H1 (cell line): Measurements from ENCODE around the gene CPXM2. TPM values are rescaled to one million over a fixed set of nuclear protein-coding genes. Genes with fewer than 3 reads are reported as not detected.

Experiments used
- CTCF ChIA-PET: fragments of 300-600 bp; sonication (Branson Sonifier 250); formaldehyde crosslinking; loops from one replicate; lab custom pipeline; 2021; ENCODE audit not compliant: partially characterized antibody; lab: Charles Lee
- POLR2A ChIA-PET: fragments of 300-600 bp; sonication (Branson Sonifier 250); formaldehyde crosslinking; loops from one replicate; lab custom pipeline; 2021; ENCODE audit warnings: inconsistent platforms; ENCODE audit not compliant: partially characterized antibody; lab: Charles Lee
- DNase-seq, 2 experiments: peaks; one replicate each; pipeline versions ENCODE4 v3.0.0 to v3.0.0-alpha.2; 2010 to 2022; ENCODE audit warnings: low spot score in 2 of 2, low read depth in 1 of 2, mixed read lengths in 1 of 2
- FAIRE-seq: peaks from 2 replicates; lab custom pipeline; 2011; peaks lifted over from hg19 to GRCh38; lab: Jason Lieb, UNC
- H2AFZ ChIP-seq: 2 replicates; pipeline ENCODE4 v1.8.1; 2012; ENCODE audit warnings: low read length, inconsistent platforms
- H2AK5ac ChIP-seq: 2 replicates; pipeline ENCODE4 v1.6.1; 2013; ENCODE audit warnings: low read depth, low read length
- H2BK120ac ChIP-seq: replicated peaks from 2 replicates; pipeline ENCODE3; 2013; ENCODE audit warnings: low read depth, low read length, inconsistent platforms
- H2BK12ac ChIP-seq: 2 replicates; pipeline ENCODE4 v1.6.1; 2013; ENCODE audit warnings: low read depth, low read length
- H2BK15ac ChIP-seq: 2 replicates; pipeline ENCODE4 v1.6.1; 2013; ENCODE audit warnings: low read length
- H2BK20ac ChIP-seq: 2 replicates; pipeline ENCODE4 v1.6.1; 2013; ENCODE audit warnings: low read length
- H2BK5ac ChIP-seq: 2 replicates; pipeline ENCODE4 v1.6.1; 2013; ENCODE audit warnings: low read depth, low read length
- H3K14ac ChIP-seq: 2 replicates; pipeline ENCODE4 v1.6.1; 2013; ENCODE audit warnings: inconsistent platforms; ENCODE audit not compliant: insufficient read length
- H3K18ac ChIP-seq: 2 replicates; pipeline ENCODE4 v1.6.1; 2013; ENCODE audit warnings: low read length; ENCODE audit errors: extremely low read depth
- H3K23ac ChIP-seq: 2 replicates; pipeline ENCODE4 v1.6.1; 2013; ENCODE audit warnings: inconsistent platforms; ENCODE audit not compliant: insufficient read length
- H3K23me2 ChIP-seq: 2 replicates; pipeline ENCODE4 v1.6.1; 2013; ENCODE audit warnings: low read depth, low read length
- H3K27ac ChIP-seq: 2 replicates; pipeline ENCODE4 v1.6.1; 2011; ENCODE audit warnings: low read depth, low read length, inconsistent platforms
- H3K27me3 ChIP-seq, 4 experiments: replicated peaks in 1 of 4; 1 replicate in 1 of 4; 2 replicates in 3 of 4; pipeline versions ENCODE4 v1.6.1 to v1.8.1; 2011 to 2013; ENCODE audit warnings: low read length in 3 of 4, mild to moderate bottlenecking in 3 of 4, inconsistent platforms in 2 of 4, mixed read lengths in 2 of 4, moderate library complexity in 1 of 4; ENCODE audit not compliant: control insufficient read depth in 3 of 4, insufficient read depth in 3 of 4; ENCODE audit errors: extremely low read depth in 1 of 4
- H3K36me3 ChIP-seq, 4 experiments: 2 replicates each; pipeline versions ENCODE4 v1.6.1 to v1.8.1; 2011 to 2013; ENCODE audit warnings: mild to moderate bottlenecking in 4 of 4, low read length in 3 of 4, moderate library complexity in 2 of 4, control low read depth in 1 of 4, inconsistent platforms in 1 of 4; ENCODE audit not compliant: insufficient read depth in 4 of 4, control insufficient read depth in 2 of 4
- H3K4ac ChIP-seq: replicated peaks from 2 replicates; pipeline ENCODE3; 2013; ENCODE audit warnings: low read length, low read depth, mixed read lengths, inconsistent platforms; ENCODE audit not compliant: insufficient read length
- H3K4me1 ChIP-seq, 4 experiments: replicated peaks in 1 of 4; 1 replicate in 1 of 4; 2 replicates in 3 of 4; pipeline versions ENCODE4 v1.6.1 to v1.8.1; 2011 to 2013; ENCODE audit warnings: low read length in 3 of 4, inconsistent platforms in 2 of 4, mixed read lengths in 1 of 4; ENCODE audit not compliant: insufficient read depth in 4 of 4, control insufficient read depth in 3 of 4
- H3K4me2 ChIP-seq, 2 experiments: 2 replicates each; pipeline versions ENCODE4 v1.6.1 to v1.8.1; 2011 to 2013; ENCODE audit warnings: low read depth in 2 of 2, low read length in 2 of 2, control low read depth in 1 of 2, inconsistent platforms in 1 of 2, mild to moderate bottlenecking in 1 of 2; ENCODE audit not compliant: insufficient read depth in 1 of 2
- H3K4me3 ChIP-seq, 4 experiments: fragments of 200-600, 300-600 bp in 1 of 4; sonication (generic), shearing (Covaris generic), sonication (Bioruptor Twin) in 1 of 4; 2 replicates each; pipeline versions ENCODE4 v1.5.1 to v1.8.1; 2011 to 2016; ENCODE audit warnings: low read length in 4 of 4, low read depth in 3 of 4, control low read depth in 2 of 4, inconsistent platforms in 2 of 4, mild to moderate bottlenecking in 2 of 4, mixed read lengths in 1 of 4, moderate library complexity in 1 of 4; ENCODE audit not compliant: insufficient read depth in 2 of 4; ENCODE audit errors: extremely low read depth in 1 of 4
- H3K56ac ChIP-seq: replicated peaks from 2 replicates; pipeline ENCODE3; 2013; ENCODE audit warnings: low read depth, mild to moderate bottlenecking, mixed read lengths, low read length, inconsistent platforms; ENCODE audit not compliant: insufficient read length
- H3K79me1 ChIP-seq: 2 replicates; pipeline ENCODE4 v1.6.1; 2013; ENCODE audit warnings: low read depth, low read length, control low read depth
- H3K79me2 ChIP-seq, 2 experiments: 2 replicates each; pipeline versions ENCODE4 v1.6.1 to v1.8.1; 2012 to 2013; ENCODE audit warnings: low read length in 2 of 2, mild to moderate bottlenecking in 2 of 2, inconsistent platforms in 1 of 2; ENCODE audit not compliant: insufficient read depth in 2 of 2, control insufficient read depth in 1 of 2
- H3K9ac ChIP-seq, 4 experiments: replicated peaks in 1 of 4; 1 replicate in 1 of 4; 2 replicates in 3 of 4; pipeline versions ENCODE4 v1.6.1 to v1.8.1; 2011 to 2013; ENCODE audit warnings: low read depth in 3 of 4, low read length in 3 of 4, control low read depth in 2 of 4, mild to moderate bottlenecking in 2 of 4, moderate library complexity in 2 of 4, inconsistent platforms in 1 of 4; ENCODE audit errors: extremely low read depth in 1 of 4
- H3K9me3 ChIP-seq, 2 experiments: 2 replicates each; pipeline versions ENCODE4 v1.6.1 to v1.8.1; 2012 to 2013; ENCODE audit warnings: mild to moderate bottlenecking in 2 of 2, moderate library complexity in 2 of 2, control low read depth in 1 of 2, inconsistent platforms in 1 of 2, low read depth in 1 of 2, low read length in 1 of 2, mixed read lengths in 1 of 2; ENCODE audit not compliant: insufficient read depth in 2 of 2
- H4K20me1 ChIP-seq, 2 experiments: replicated peaks in 1 of 2; 2 replicates each; pipeline versions ENCODE3 to v1.8.1; 2011 to 2013; ENCODE audit warnings: inconsistent platforms in 2 of 2, low read length in 2 of 2, mild to moderate bottlenecking in 1 of 2; ENCODE audit not compliant: insufficient read depth in 2 of 2, control insufficient read depth in 1 of 2
- H4K5ac ChIP-seq: 2 replicates; pipeline ENCODE4 v1.6.1; 2013; ENCODE audit warnings: low read length, low read depth, mixed read lengths, inconsistent platforms; ENCODE audit not compliant: insufficient read length
- H4K8ac ChIP-seq: 2 replicates; pipeline ENCODE4 v1.8.0; 2013; ENCODE audit warnings: mild to moderate bottlenecking, moderate library complexity, low read length, inconsistent platforms; ENCODE audit not compliant: insufficient read depth; ENCODE audit errors: extremely low read depth
- H4K91ac ChIP-seq: replicated peaks from 2 replicates; pipeline ENCODE3; 2013; ENCODE audit warnings: low read length, mixed read lengths, inconsistent platforms; ENCODE audit not compliant: insufficient read length
- CHD1 ChIP-seq: IDR thresholded peaks from 2 replicates; pipeline ENCODE4 v1.6.1; 2012; ENCODE audit warnings: low read depth, low read length, improper control_type of control experiment
- EGR1 ChIP-seq: IDR thresholded peaks from 2 replicates; pipeline ENCODE4 v1.6.1; 2011; ENCODE audit warnings: low read depth, low read length, borderline replicate concordance
- GABPA ChIP-seq: IDR thresholded peaks from 2 replicates; pipeline ENCODE4 v1.6.1; 2011; ENCODE audit warnings: mild to moderate bottlenecking, low read length, moderate library complexity, borderline replicate concordance; ENCODE audit not compliant: insufficient read depth
- HDAC2 ChIP-seq, 2 experiments: fragments of 300-600 bp in 1 of 2; sonication (generic) in 1 of 2; IDR thresholded peaks; 2 replicates each; pipeline ENCODE4 v1.6.1; 2011 to 2012; ENCODE audit warnings: low read depth in 2 of 2, low read length in 2 of 2, mild to moderate bottlenecking in 2 of 2, moderate library complexity in 2 of 2, borderline replicate concordance in 1 of 2, inconsistent platforms in 1 of 2
- POU5F1 ChIP-seq: IDR thresholded peaks from 2 replicates; pipeline ENCODE4 v1.6.1; 2011; ENCODE audit warnings: low read depth, mild to moderate bottlenecking, low read length, moderate library complexity
- RXRA ChIP-seq: IDR thresholded peaks from 2 replicates; pipeline ENCODE4 v1.6.1; 2011; ENCODE audit warnings: low read depth, mild to moderate bottlenecking, low read length, moderate library complexity; ENCODE audit not compliant: insufficient read depth
- SIN3A ChIP-seq, 2 experiments: IDR thresholded peaks in 1 of 2; conservative IDR thresholded peaks in 1 of 2; 2 replicates each; pipeline ENCODE4 v1.6.1; 2011 to 2012; ENCODE audit warnings: low read length in 2 of 2, improper control_type of control experiment in 1 of 2, low read depth in 1 of 2, mild to moderate bottlenecking in 1 of 2
- SIX5 ChIP-seq: IDR thresholded peaks from 2 replicates; pipeline ENCODE4 v1.6.1; 2011; ENCODE audit warnings: mild to moderate bottlenecking, low read depth, low read length
- SP2 ChIP-seq: IDR thresholded peaks from 2 replicates; pipeline ENCODE4 v1.6.1; 2012; ENCODE audit warnings: mild to moderate bottlenecking, low read length, inconsistent platforms
- SP4 ChIP-seq: IDR thresholded peaks from 2 replicates; pipeline ENCODE4 v1.6.1; 2012; ENCODE audit warnings: low read length, inconsistent platforms
- ZNF274 ChIP-seq: IDR thresholded peaks from 2 replicates; pipeline ENCODE4 v1.7.0; 2012; ENCODE audit warnings: low read length, borderline replicate concordance; ENCODE audit errors: extremely low read depth
- WGBS, 2 experiments: shearing (Covaris generic) in 1 of 2; methylation state at CpG; one replicate each; pipeline versions ENCODE4 v1.1.6 to v1.1.7; 2013 to 2015; ENCODE audit warnings: low lambda C conversion rate in 2 of 2, mixed read lengths in 2 of 2, inconsistent platforms in 1 of 2, low coverage in 1 of 2, missing lambda C conversion rate in 1 of 2; ENCODE audit not compliant: insufficient replicate concordance in 2 of 2, insufficient coverage in 1 of 2, insufficient read length in 1 of 2; ENCODE audit errors: extremely low coverage in 1 of 2, missing lambda C conversion rate in 1 of 2; 5-methylcytosine and 5-hydroxymethylcytosine counted together
- polyA plus RNA-seq, 7 experiments: library from polyadenylated mRNA; depleted of rRNA in 3 of 7; stranded (reverse) in 5 of 7; unstranded in 2 of 7; fragments of >200 nt in 5 of 7; fragments of 200-250 nt in 2 of 7; gene quantifications; 1 replicate in 5 of 7; 2 replicates in 1 of 7; 4 replicates in 1 of 7; pipeline versions ENCODE4 v1.2.1 to v1.2.3, GENCODE V29; 2011 to 2013; ENCODE audit warnings: missing spikeins in 2 of 7, mixed read lengths in 2 of 7
- total RNA-seq: library from RNA; stranded (reverse); fragmentation: NEBNext Ultra II Directional; extraction: Animal tissue kit (Norgen Biotek cat#: 25700); gene quantifications from 2 replicates; pipeline ENCODE4 v1.2.1, GENCODE V29; 2021
- TF ChIP-seq, protein P1 (sequence below): IDR thresholded peaks from 2 replicates; pipeline ENCODE4 v1.6.1; 2012; ENCODE audit warnings: low read length, inconsistent platforms

The CPXM2 gene
- total and polyA plus RNA-seq, 2 of the 8 experiments (the other 6 are each of a cell fraction or from before 2014, with no cell fraction given) = 2.4 to 2.9 TPM

DNA sequence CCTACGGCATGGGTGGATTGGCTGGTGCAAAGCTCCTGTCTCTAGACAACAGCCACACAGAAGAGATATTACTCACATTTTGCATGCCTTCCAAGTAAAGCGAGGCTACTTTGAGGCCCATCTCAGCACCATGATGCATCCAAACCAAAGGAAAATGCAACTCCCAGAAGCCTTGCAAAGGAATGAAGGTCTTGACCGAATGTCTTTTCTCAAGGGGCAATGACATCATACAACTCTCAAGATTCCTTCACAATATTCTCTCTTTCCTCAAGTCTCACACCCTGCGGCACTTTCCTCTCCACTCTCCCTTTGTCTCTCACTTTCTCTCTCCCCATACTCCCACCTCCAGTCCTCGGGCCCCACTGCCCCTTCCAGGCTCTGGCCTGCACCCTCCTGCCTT lies 44.8 kb upstream of the CPXM2 start:
- CTCF ChIA-PET = interaction anchor here (0.6 to 1.6 kb wide), 4 partner anchors 9 to 809 kb away, joined by 3 to 4 read pairs (median 3); no protein-coding TSS in a partner anchor
- H3K27me3 ChIP-seq = 0 out of 7 replicates have a peak, but pooled peaks cover 0 to 2% (median 0%) of the 10 kb centered on the region in 4 experiments
- H3K23ac ChIP-seq = no peak overlapping the region
- TF ChIP-seq POU5F1 = no peak
- no peak for TF ChIP-seq CHD1
- no peak for TF ChIP-seq ZNF274
- TF ChIP-seq GABPA = no peak
- no peak for TF ChIP-seq SP4
- TF ChIP-seq SIN3A (conservative IDR thresholded peaks at IDR 0.05 in 1 of 2, IDR thresholded peaks at IDR 0.05 in 1 of 2; ENCODE audit: low read depth in 1 of 2, low read length in 2 of 2) = no peak
- TF ChIP-seq, protein P1, sequence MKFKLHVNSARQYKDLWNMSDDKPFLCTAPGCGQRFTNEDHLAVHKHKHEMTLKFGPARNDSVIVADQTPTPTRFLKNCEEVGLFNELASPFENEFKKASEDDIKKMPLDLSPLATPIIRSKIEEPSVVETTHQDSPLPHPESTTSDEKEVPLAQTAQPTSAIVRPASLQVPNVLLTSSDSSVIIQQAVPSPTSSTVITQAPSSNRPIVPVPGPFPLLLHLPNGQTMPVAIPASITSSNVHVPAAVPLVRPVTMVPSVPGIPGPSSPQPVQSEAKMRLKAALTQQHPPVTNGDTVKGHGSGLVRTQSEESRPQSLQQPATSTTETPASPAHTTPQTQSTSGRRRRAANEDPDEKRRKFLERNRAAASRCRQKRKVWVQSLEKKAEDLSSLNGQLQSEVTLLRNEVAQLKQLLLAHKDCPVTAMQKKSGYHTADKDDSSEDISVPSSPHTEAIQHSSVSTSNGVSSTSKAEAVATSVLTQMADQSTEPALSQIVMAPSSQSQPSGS = no peak
- TF ChIP-seq RXRA = no peak
- no peak for TF ChIP-seq HDAC2 (IDR thresholded peaks at IDR 0.05; ENCODE audit: borderline replicate concordance in 1 of 2, low read depth in 2 of 2, low read length in 2 of 2)
- TF ChIP-seq SIX5 = no peak
- no peak for TF ChIP-seq EGR1
- no peak for TF ChIP-seq SP2

More for the DNA sequence above, 44.8 kb upstream of the CPXM2 start:
- DNase-seq = no peak
- no peak overlapping the region for H2BK15ac ChIP-seq
- no peak overlapping the region for H4K5ac ChIP-seq
- no peaks in the 10 kb centered on the region for H3K36me3 ChIP-seq
- POLR2A ChIA-PET = interaction anchor here (0.6 kb wide), 1 partner anchor 782 kb away, joined by 3 read pairs; the partner anchor contains the start of gene BUB3
- no peak overlapping the region for H4K91ac ChIP-seq
- H3K14ac ChIP-seq = no peak overlapping the region
- H3K56ac ChIP-seq = no peak overlapping the region
- no peak overlapping the region for H2BK120ac ChIP-seq
- no peaks in the 10 kb centered on the region for H3K79me2 ChIP-seq
- H3K18ac ChIP-seq = no peak overlapping the region
- H3K27ac ChIP-seq = no peak overlapping the region
- no peaks in the 10 kb centered on the region for H3K4me1 ChIP-seq
- H2BK12ac ChIP-seq = no peak overlapping the region
- peaks cover 8 to 13% of the 10 kb centered on the region in 2 experiments; a peak in 2 of 4 replicates for H3K9me3 ChIP-seq
- peaks cover 0 to 4% of the 10 kb centered on the region in 2 experiments for H4K20me1 ChIP-seq
- H4K8ac ChIP-seq = no peak overlapping the region
- H2BK20ac ChIP-seq = no peak overlapping the region
- H2BK5ac ChIP-seq = no peak overlapping the region
- H3K9ac ChIP-seq = no peak overlapping the region; a peak in 1 of 7 replicates
- WGBS, 2 experiments = 79% methylated on average over 5 of the region's 5 CpGs; no CpG with 5 or more reads in 1 of the 2 experiments
- H2AFZ ChIP-seq = no peak overlapping the region
- H2AK5ac ChIP-seq = no peak overlapping the region
- H3K23me2 ChIP-seq = peaks cover 5% of the 10 kb centered on the region; the same call in 1 of the 2 replicates
- FAIRE-seq = no peak
- H3K4ac ChIP-seq = no peak overlapping the region
- no peak overlapping the region for H3K4me3 ChIP-seq
- no peak overlapping the region for H3K4me2 ChIP-seq
- H3K79me1 ChIP-seq = no peaks in the 10 kb centered on the region
